Measurements from ENCODE around the gene CRYGC. TPM values are rescaled to one million over a fixed set of nuclear protein-coding genes. Genes with fewer than 3 reads are reported as not detected.
"Not testable (repeated sequence)": the region's sequence is repeated elsewhere in the genome, so short reads cannot be mapped to it uniquely, and the experiment has no call there.

CRYGC gene
- total RNA-seq, 1 donor from 2014 or later = not detected

DNA sequence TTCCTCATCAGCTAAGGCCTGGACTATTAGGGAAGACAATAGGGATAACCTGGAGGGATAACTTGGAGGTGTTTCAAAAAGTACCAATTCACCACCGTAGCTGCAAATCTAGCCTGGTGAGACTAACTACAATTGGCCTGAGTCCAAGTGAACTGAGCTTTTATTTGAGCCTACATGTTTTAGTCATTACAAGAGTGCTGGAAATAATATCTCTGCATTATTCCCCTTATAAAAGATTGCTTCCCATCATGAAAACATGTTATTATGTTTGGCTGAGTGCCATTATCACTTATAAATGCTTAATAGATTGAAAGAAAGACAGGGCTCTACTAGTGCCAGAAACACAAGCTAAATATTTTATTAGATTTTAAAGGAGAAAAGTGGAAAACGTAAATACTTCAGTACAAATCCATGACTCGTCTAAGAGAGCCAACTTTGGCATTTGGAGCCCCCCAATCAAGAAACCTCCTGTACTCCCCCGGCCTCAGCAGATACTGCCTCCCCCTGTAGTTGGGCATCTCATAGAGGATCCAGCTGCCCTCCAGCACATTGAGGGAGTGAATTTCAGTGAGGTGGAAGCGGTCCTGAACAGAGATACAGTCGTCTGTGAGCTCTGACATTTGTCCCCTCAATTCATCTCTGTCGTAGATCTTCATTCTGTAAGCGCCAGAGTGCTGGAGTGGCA, 12.8 kb upstream of the CRYGC start:
- DNase-seq (ENCODE audit: low spot score) = no peak
- intact Hi-C loops (cut with DNase I) = no loop called here
- no peak for ATAC-seq

DNA sequence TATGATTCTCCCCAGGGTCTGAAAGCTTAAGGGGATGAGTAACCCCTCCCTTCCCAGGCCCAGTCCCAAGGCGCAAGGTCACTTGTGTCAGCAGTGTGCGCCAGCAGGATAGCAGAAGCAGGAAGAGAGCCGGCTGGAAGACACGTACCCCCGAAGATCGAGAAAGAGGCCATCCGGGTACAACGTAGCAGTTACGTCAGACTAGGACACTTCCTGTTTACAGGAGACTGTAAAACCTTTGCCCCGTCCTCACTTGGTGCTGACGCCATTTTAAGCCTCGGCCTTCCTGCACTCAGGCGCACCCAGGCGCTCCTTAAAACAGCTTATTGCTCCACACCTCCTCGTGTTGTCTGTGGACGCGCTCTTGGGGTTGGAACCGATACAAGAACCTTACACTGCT, 9.8 kb upstream of the CRYGC start:
- DNase-seq (ENCODE audit: low spot score) (no peak), ATAC-seq (no peak)

DNA sequence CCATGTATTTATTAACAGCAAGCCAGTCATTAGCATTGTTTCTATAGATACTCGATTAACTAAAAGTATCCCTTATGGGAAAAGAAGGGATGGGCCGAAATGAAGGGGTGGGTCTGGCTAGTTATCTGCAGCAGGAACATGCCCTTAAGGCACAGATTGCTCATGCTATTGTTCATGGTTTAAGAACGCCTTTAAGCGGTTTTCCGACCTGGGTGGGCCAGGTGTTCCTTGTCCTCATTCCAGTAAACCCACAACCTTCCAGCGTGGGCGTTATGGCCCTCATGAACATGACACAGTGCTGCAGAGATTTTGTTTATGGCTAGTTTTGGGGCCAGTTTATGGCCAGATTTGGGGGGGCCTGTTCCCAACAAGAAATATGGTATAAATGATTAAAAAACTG, 8.7 kb upstream of the CRYGC start:
- ATAC-seq; intact Hi-C loops (cut with DNase I); DNase-seq (ENCODE audit: low spot score): not testable (repeated sequence)

More for the DNA sequence above, 9.8 kb upstream of the CRYGC start:
- intact Hi-C loops (cut with DNase I) = no loop called here

DNA sequence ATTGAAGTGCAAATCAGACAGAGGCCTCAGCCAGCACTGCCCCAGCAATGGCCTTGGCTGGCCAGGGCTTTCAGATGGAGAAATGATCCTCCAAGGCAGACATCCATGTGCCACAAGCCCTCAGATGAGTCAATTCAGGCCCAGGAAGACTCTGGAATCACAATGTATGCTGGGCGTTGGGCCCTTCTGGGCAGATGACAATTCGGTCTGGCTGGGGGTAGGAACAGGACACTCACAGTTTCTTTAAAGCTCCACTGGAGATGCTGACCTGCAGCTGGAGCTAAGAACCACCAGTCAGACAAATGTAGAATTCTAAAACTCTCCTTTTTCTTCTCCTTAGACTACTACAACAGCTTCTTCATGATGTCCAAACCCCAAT, 7.1 kb upstream of the CRYGC start:
- DNase-seq (ENCODE audit: low spot score) (no peak), ATAC-seq (no peak)
- intact Hi-C loops (cut with DNase I) = no loop called here

DNA sequence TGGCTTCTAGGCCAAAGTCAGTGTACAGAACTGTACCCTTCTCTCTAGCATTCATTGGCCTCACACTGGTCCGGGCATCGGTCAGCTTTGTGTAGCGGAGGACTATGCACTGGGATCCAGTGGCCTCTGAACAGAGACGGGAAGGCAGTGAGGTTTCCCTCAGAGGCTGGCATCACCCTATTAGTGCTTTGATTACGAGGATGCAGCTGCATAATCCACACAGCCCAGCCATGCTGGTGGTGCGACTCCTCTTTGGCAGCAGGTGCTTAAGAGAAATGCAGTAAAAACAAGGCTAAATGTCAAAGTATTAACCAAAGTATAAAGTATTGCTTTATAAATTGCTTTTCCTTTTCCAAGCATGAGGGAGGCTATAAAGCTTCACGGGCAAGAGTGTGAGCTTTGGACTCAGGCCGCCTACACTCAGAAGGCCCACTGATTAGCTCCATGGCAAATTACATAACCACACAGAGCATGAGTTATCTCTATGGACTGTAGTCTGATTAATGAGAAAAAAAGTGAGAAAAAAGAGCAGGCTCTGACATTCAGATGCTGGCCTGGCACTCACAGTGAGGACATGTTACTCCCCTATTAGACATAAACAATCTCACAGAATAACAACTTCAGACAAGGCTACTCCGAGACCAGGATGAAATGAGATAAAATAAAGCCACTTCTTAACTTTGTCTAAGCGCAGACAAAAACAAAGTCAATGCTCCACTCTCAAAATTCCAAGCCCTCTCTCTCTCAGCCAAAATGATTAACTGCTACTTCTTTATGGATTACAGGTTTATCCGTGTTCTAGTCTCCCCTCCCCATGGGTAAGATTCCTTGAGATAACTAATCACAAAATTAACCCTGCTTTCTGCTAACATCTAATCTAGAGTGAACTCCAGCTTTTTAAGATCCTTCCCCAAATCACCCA, 6.4 kb upstream of the CRYGC start:
- ATAC-seq = peak; percentile 41
- no peak for DNase-seq (ENCODE audit: low spot score)
- intact Hi-C loops (cut with DNase I) = no loop called here

DNA sequence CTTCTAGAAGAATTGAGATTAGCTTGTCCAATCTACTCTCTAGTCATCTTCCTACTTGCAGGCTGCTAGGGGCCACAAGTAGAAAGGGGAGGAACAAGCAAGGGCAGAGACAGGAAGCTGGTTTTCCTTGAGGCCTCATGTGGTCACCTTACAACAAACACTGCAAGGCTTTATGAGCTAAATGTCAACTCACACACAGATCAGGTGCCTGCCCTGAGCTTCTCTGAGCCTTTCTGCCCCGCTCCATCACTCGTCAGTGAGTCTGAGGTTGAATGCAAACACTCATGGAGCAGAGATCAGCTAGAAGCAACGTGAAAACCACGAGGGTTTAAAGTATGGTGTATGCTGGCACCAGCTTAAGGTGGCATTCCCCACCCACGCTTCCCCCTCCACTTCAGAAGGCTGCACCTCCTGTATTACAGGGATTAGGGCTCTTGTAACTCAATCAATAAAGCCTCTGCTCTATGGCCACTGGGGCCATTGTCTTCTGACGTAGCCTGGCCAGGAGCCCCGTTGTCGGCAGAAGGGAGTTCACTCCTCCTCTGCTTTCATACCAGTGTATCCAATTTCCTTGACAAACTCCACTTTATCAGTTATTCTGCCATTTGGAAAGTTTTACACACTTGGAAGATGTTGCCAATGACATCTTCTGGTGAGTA, 5.4 kb upstream of the CRYGC start:
- intact Hi-C loops (cut with DNase I) = no loop called here
- DNase-seq (ENCODE audit: low spot score) (no peak), ATAC-seq (no peak)

DNA sequence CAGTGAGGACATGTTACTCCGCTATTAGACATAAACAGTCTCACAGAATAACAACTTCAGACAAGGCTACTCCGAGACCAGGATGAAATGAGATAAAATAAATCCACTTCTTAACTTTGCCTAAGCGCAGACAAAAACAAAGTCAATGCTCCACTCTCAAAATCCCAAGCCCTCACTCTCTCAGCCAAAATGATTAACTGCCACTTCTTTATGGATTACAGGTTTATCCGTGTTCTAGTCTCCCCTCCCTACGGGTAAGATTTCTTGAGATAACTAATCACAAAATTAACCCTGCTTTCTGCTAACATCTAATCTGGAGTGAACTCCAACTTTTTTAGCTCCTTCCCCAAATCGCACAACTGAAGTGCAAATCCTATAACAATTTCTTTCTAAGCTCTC, 1.1 kb upstream of the CRYGC start:
- intact Hi-C loops (cut with DNase I) = no loop called here
- DNase-seq (ENCODE audit: low spot score) = no peak
- no peak for ATAC-seq

DNA sequence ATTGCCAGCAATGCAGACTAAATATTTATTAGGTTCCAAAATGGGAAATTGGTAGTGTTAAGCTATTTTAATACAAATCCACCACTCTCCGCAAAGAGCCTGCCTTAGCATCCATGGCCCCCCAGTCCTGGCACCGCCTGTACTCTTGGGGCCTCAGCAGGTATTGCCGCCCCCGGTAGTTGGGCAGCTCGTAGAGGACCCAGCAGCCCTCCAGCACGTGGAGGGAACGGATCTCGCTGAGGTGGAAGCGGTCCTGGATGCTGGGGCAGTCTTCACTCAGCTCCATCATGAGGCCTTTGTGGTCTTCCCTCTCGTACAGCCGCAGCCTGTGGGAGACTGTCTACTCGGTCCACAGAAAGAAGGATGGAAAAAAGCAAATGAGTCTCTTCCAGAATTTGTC, 1.5 kb downstream of the CRYGC start:
- DNase-seq (ENCODE audit: low spot score) (no peak), ATAC-seq (no peak)
- intact Hi-C loops (cut with DNase I) = no loop called here

DNA sequence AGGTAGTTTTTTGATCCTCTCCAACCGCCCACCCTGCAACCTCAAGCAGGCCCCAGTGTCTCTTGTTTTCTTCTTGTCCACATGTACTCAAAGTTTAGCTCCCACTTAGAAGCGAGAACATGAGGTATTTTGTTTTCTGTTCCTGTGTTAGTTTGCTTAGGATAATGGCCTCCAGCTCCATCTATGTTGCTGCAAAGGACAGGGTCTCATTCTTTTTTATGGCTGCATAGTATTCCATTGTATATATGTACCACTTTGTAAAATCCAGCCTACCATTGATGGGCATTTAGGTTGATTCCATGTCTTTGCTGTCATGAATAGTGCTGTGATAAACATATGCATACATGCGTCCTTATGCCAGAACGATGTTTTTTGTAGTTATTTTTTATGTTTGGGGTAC, 2.5 kb downstream of the CRYGC start:
- ATAC-seq (no peak), DNase-seq (ENCODE audit: low spot score) (no peak)
- intact Hi-C loops (cut with DNase I) = no loop called here

DNA sequence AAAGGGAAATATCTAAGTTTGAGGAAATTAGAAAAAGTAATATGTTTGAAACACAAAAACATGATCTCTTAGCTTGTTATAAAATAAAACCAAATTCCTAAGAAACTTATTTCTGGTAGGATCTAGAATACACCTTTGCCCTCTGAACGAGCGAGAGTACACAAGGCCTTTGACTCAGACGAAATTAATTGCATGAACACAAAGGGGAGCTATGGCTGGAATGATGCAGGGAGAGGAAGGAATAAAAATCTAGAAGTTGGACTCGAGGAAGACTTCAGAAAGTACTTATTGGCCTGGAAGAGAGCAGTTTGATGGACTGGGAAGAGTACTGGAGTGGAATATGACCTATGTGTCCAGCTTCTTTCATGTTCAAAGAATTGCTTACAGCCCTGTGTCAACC, 4.4 kb downstream of the CRYGC start:
- DNase-seq (ENCODE audit: low spot score) = no peak
- no peak for ATAC-seq
- intact Hi-C loops (cut with DNase I) = no loop called here

DNA sequence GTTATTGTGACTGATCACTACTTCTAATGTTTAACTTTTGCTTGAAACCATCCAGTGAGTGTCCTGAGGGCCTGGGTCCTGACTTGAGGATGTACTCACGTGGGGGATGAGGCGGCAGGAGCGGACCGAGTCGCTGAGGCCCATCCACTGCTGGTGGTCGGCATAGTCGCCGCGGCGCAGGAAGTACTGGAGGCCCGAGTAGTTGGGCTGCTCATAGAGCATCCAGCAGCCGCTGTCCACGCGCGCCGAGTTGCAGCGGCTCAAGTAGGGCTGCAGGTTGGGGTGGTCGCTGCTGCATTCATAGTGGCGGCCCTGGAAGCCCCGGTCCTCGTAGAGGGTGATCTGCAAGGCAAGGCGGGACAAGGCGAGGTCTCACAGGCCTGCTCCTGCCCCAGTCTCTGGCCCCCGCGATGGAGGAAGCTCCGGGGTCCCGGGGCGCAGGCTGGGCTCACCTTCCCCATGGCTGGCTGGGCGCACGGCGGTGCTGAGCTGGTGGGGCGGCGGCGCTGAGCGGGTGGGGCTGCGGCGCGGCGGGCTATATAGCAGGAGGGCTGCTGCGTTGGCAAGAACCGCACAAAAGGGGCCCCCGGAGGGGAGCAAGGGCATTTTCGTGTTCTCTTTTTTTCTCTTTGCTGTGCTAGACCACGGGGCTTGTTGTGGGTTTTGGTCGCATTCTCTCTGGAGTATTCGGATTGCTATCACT, 5.5 kb downstream of the CRYGC start, which contains the start of gene CRYGD:
Gene CRYGD (minus strand): TSS at position 512 of the 703 bp plus-strand sequence. CDS start 51 bp downstream, at position 461.
- intact Hi-C loops (cut with DNase I); DNase-seq (ENCODE audit: low spot score): not testable (repeated sequence)
- ATAC-seq = peak; percentile 28

DNA sequence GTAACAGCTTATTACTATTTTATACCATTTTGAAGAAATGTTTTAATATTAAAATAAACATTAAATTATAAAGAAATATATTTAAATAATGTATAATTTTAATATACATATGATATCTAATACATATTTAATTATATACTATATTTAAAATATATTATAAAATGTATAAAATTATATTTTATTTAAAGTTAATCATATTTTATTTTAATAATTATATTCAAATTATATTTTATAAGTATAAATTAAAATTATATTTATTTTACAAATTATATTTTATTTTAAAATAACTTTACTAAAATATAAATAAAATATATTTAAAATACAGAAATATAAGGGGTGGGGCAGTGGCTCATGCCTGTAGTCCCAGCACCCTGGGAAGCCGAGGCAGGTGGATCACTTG, 7.4 kb downstream of the CRYGC start:
- intact Hi-C loops (cut with DNase I) = no loop called here
- DNase-seq (ENCODE audit: low spot score) = no peak
- no peak for ATAC-seq

DNA sequence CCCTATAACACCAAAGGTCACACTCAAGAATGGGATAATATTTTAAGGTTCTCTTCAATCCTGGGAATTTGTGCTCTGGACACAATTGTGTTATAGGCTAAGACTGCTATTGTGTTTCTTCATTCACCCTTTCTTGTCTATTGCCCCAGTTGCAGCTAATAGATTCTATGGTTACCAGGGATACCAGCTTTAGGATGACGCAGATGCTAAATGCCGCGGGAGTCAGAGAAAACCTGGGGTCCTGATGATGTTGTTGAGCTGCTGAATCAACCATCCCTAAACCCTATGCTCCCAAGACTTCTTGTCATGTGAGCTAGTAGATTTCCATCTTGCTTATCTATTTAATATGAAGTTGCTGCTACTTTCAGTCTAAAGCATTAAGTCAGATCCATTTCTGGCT, 10.7 kb downstream of the CRYGC start:
- intact Hi-C loops (cut with DNase I) = no loop called here
- no peak for DNase-seq (ENCODE audit: low spot score)
- no peak for ATAC-seq

DNA sequence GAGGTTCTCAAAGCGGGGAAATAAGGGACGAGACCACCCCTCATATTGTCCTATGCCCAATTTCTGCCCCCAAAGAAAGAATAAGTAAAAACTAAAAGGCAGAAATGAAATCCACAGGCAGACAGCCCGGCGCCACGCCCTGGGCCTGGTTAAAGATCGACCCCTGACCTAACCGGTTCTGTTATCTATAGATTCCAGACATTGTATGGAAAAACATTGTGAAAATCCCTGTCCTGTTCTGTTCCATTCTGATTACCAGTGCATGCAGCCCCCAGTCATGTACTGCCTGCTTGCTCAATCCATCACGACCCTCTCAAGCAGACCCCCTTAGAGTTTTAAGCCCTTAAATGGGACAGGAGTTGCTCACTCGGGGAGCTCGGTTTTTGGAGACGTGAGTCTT, 12.2 kb downstream of the CRYGC start:
- DNase-seq (ENCODE audit: low spot score); intact Hi-C loops (cut with DNase I); ATAC-seq: not testable (repeated sequence)

DNA sequence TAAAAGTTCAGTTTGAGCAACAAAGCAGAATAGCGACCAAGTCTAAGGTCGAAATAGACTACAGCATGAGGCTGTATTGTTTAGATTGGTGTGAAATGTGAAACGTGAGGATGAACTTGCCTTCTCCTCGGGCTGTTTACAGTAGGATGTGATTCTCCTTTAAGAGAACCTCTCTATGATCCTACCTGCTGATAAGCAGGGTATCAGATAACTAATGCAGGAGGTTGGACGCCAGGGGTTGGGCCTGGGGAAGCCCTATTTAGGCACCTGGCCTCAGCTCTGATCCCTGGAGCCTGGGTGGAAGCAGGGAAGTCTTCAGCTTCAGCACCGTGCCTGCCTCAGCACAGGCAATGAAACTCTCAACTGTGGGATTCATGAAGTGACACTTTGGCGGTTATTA, 16.7 kb downstream of the CRYGC start:
- DNase-seq (ENCODE audit: low spot score) (no peak), ATAC-seq (no peak)
- intact Hi-C loops (cut with DNase I) = no loop called here

DNA sequence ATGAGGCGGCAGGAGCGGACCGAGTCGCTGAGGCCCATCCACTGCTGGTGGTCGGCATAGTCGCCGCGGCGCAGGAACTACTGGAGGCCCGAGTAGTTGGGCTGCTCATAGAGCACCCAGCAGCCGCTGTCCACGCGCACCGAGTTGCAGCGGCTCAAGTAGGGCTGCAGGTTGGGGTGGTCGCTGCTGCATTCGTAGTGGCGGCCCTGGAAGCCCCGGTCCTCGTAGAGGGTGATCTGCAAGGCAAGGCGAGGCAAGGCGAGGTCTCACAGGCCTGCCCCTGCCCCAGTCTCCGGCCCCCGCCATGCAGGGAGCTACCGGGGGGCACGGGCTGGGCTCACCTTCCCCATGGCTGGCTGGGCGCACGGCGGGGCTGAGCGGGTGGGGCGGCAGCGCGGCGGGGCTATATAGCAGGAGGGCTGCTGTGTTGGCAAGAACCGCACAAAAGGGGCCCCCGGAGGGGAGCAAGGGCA, 17.3 kb downstream of the CRYGC start:
- DNase-seq (ENCODE audit: low spot score); intact Hi-C loops (cut with DNase I); ATAC-seq: not testable (repeated sequence)

DNA sequence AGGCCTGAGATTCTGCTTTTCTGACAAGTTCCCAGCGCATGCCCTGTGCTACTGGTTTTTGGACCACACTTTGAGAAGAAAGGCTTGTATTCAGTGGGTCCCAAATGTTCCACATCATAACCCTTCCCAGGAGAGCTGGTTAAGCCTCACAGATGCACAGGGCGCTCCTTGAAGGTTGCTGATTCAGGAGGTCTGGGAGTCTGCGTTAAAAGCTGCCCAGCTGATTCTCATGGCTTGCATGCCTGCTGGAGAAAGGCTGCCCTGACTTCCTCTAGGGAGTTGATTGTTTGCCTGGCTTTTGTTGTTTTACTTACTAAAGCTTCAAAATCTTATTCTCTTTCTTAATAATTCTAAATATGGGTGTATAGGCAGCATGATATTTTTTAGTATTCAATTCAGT, 26.0 kb downstream of the CRYGC start:
- DNase-seq (ENCODE audit: low spot score) (no peak), ATAC-seq (no peak)
- intact Hi-C loops (cut with DNase I) = no loop called here

DNA sequence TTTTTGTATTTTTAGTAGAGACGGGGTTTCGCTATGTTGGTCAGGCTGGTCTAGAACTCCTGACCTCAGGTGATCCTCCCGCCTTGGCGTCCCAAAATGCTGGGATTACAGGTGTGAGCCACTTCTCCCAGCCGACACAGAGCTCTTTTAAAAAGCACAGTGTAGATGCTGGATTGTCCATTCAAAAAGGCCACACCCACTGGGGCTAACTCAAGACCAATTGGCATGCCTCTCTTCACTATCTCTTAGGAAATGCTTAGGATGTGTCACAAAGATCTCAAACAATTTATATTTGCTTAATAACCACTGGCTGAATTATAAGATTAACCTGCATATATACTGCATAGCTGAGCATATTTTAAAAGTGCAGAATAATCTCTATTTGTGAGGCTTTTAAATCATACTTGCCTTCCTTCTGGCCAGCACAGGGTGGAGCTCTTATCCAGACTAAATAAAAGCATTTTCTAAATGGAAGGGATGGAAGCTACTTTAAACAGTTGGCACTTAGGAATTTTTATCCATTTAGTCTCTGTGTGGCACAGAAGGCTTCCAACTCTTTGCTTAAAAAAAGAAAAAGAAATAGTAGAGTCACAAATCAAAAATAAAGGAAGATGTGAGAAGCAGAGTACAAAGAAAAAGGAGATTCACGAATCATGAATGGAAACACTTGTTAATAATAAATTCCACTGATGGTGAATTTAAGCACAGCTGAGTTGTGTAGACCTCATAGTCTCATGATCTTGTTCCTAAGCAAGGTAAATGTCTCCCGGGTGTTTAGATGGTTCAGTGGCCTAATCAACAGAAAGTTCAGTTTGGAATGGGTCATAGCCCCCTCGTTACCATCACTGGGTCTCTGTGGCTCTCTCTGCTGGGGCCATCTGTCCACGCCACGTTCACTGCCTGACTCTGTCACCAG, 27.7 kb downstream of the CRYGC start:
- DNase-seq (ENCODE audit: low spot score) = no peak
- ATAC-seq = no peak
- intact Hi-C loops (cut with DNase I) = no loop called here

All from sciatic nerve (tissue), 2 donors.